Stimulated activated CD4-positive, alpha-beta T cell treated with anti-CD3 and anti-CD28 coated beads, Interleukin-2, amount 100 ng/mL, for 24 hours (primary cell): ENCODE results near the gene CMTM4.
"Not testable (repeated sequence)": the region's sequence is repeated elsewhere in the genome, so short reads cannot be mapped to it uniquely, and the experiment has no call there.

ENCODE experiments used
- DNase-seq, 2 donors: peaks; one replicate each; pipeline ENCODE4 v3.0.0-alpha.2; 2020

The CMTM4 gene

DNA sequence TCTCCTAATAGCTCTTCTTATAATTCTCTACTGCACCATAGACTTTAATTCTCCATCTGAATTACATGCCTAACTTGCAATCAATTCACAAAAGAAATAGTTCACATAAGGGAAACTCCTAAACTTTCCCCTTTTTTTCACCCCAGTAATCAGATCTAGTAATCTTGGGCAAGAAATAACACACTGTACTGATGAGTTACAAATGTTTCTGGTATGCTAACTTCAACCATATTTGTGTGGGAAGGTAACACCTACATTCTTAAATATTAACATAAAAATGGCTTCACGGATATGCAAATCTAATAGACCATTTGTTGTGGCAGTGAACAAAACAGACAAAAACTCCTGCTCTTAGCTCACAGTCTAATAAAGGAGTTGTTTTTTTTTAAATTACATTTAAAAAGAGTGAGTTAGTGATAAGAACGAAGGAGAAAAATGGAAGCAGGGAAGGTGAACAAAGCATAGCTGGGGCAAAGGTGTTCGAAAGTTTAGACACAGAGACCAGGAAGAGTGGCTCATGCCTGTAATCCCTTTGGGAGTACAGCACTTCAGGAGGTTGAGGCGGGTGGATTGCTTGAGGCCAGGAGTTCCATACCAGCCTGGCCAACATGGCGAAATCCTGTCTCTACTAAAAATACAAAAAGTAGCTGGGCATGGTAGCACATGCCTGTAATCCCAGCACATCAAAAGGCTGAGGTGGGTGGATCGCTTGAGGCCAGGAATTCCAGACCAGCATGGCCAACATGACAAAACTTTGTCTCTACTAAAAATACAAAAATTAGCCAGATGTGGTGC, 57.3 kb downstream of the CMTM4 start:
- no peak for DNase-seq

- no peak for DNase-seq
Measured at GRCh38 chr16:66637806-66638205, 58.7 kb downstream of the CMTM4 start.

DNA sequence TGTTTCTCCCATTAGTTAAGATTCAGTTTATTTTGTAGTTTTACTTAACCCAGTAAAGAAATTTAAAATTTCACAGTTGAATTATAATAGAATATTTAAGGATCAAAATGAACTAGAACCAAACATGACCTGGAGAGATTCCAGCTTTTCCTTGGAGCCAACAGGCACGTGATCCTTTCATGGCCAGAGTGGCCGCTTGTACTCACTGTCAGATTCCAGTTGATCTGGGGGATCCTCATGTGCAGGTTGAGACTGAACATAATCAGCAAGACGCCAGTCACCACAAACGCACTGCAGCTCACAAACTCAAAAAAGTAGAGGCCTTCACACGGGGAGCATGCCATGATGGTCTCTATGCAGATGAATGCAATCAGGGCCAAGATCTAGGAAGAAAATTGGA, 60.3 kb downstream of the CMTM4 start:
- no peak for DNase-seq

DNA sequence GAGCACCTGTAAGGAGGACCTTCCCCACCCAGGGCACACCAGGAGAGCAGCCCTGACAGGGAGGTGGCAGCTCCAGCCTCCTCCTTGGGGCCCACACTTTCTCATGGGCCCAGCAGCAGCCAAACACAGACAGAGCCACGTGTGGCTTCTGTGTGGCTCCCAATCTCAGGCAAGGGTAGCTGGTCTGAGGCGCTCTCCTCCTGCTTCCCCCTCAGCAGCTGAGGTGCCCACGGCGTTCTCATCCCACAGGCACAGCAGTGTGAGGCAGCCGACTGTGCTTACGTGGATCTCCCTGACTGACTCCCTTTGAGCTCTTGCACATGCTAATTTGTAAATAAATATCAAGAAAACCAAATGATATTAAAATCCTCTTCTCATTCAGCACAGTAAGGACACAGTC, 61.1 kb downstream of the CMTM4 start:
- no peak for DNase-seq

GRCh38 chr16:66634527-66635196, 61.9 kb downstream of the CMTM4 start:
- DNase-seq = no peak

DNA sequence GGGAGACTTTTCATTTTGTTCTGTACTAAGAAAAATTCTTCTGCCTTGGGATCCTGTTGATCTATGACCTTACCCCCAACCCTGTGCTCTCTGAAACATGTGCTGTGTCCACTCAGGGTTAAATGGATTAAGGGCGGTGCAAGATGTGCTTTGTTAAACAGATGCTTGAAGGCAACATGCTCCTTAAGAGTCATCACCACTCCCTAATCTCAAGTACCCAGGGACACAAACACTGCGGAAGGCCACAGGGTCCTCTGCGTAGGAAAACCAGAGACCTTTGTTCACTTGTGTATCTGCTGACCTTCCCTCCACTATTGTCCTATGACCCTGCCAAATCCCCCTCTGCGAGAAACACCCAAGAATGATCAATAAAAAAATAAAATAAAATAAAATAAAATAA, 65.0 kb downstream of the CMTM4 start:
- not testable (repeated sequence) for DNase-seq

DNA sequence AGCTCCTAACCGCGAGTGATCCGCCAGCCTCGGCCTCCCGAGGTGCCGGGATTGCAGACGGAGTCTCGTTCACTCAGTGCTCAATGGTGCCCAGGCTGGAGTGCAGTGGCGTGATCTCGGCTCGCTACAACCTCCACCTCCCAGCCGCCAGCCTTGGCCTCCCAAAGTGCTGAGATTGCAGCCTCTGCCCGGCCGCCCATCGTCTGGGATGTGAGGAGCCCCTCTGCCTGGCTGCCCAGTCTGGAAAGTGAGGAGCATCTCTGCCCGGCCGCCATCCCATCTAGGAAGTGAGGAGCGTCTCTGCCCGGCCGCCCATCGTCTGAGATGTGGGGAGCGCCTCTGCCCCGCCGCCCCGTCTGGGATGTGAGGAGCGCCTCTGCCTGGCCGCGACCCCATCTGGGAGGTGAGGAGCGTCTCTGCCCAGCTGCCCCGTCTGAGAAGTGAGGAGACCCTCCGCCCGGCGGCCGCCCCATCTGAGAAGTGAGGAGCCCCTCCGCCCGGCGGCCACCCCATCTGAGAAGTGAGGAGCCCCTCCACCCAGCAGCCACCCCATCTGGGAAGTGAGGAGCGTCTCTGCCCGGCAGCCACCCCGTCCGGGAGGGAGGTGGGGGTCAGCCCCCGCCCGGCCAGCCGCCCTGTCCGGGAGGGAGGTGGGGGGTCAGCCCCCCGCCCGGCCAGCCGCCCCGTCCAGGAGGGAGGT, 65.8 kb downstream of the CMTM4 start:
- DNase-seq = not testable (repeated sequence)

DNA sequence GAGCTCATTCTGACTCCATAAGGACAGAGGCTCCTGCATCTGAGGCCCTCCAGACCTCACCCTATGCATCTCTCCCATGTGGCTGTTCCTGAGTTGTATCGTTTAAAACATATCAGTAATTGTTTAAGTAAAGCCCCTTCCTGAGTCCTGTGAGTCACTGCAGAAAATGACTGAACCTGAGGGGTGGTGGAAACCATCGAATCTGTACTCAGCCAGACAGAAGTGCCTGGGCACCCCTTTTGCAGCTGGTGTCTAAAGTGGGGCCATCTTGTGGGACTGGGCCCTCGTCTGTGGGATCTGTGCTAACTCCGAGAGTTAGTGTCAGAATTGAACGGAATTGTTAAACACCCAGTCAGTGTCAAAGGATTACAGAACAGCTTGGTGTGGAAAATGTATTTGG, 66.7 kb downstream of the CMTM4 start:
- no peak for DNase-seq

DNA sequence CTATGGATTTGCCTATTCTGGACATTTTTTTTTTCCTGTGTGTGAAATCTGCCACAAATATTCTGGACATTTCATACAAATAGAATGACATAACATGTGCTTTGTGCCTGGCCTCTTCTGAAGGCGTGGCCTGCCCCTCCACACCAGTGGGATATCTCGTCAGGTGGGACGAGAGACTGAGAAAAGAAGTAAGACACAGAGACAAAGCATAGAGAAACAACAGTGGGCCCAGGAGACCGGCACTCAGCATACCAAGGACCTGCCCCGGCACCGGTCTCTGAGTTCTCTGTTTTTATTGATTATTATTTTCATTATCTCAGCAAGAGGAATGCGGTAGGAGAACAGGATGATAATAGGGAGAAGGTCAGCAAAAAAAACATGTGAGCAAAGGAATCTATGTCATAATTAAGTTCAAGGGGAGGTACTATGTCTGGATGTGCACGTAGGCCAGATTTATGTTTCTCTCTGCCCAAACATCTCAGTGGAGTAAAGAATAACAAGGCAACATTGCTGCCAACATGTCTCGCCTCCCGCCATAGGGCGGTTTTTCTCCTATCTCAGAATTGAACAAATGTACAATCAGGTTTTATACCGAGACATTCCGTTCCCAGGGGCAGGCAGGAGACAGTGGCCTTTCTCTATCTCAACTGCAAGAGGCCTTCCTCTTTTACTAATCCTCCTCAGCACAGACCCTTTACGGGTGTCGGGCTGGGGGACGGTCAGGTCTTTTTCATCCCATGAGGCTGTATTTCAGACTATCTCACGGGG, 68.7 kb downstream of the CMTM4 start:
- DNase-seq = not testable (repeated sequence)

- DNase-seq = no peak
Measured at GRCh38 chr16:66623755-66624154, 72.8 kb downstream of the CMTM4 start.

DNA sequence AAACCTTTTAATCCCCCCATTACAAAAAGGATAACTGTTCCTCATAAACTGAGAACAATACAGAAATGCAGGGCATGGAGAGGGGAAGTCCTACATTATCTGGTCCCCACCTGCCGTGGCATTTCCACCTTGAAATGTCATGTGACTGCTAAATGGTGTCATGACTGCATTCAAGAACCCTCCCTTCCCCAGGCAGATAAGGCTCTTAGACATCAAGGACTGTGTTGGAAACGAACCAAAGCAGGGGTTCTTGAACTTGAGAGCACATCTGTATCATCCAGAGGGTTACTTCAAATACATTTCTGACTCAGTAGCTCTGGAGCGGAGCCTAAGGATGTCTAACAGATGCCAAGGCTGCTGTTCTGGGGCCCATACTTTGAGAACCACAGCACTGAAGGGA, 73.7 kb downstream of the CMTM4 start:
- no peak for DNase-seq

- no peak for DNase-seq
Measured at GRCh38 chr16:66621973-66622372, 74.6 kb downstream of the CMTM4 start.

- DNase-seq = no peak
Measured at GRCh38 chr16:66620429-66620795, 76.1 kb downstream of the CMTM4 start.

GRCh38 chr16:66619534-66620428, 76.8 kb downstream of the CMTM4 start:
- DNase-seq = no peak

GRCh38 chr16:66618588-66619375, 77.8 kb downstream of the CMTM4 start:
- DNase-seq = no peak

DNA sequence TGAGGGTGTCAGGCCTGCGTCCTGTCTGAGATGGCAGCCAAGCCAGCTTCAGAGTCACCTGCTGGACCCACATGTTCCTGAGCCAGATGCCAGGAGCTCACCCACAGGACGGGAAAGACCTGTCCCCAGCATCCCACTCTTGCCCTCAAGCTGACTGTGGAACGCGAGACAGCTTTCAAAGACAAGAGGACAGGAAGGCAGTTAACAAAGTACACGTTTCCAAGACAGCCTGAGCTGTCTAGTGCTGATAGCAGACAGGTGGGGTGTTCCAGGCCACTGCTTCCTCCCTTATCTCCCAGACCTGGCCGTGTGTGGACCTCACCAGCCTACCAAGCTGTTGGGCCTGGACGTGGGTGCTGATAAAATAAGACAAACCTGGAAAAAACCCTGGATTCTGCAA, 78.8 kb downstream of the CMTM4 start:
- DNase-seq = no peak

- no peak for DNase-seq
Measured at GRCh38 chr16:66617010-66617434, 79.5 kb downstream of the CMTM4 start.

- DNase-seq = no peak
Measured at GRCh38 chr16:66616592-66616991, 80.0 kb downstream of the CMTM4 start.

DNA sequence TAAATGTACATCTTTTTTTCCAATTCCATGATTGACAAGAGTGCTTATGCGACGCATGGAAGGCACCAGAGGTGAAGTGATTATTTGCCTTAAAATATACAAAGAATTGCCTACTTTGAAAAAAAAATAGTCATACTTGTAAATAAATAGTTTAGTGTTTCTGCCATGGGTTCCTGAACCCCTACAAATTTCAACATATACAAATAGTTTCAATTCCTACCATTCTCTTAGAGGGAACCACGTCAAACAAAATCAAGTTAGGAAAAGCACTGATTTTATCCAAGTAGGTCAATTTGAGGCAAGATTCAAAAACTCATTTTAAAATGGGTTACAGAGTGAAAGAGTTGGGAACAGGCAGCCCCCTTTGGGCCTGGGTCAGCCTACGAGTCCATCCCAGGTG, 80.4 kb downstream of the CMTM4 start:
- no peak for DNase-seq

DNA sequence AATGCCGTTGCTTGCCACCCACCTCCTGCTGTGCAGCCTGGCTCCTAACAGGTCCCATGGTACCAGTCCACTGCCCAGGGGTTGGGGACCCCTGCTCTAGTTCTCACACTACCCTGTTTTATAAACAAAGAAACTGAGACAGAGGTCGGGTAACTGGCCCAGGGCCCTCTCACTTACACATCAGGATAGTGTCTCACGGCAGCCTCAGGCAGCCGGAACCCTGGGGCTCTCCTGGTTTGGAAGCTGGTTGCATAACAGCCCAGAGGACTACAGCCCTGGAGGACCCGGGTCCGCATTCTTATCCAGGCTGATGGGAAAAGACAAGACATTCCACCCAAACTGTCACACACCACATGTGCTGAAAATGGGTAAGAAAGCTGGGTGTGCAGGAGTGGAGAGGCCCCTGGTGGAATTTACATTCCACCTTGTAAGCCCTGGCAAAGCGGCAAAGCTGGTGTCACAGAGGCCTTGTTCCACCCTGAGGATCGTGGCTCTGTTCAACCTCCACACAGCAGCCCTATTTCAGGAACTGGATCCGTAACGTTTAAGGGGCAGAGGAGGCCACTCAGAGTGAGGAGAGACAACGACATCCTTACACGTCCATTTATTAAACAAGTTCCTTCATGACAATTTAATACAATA, 82.3 kb downstream of the CMTM4 start:
- no peak for DNase-seq

DNA sequence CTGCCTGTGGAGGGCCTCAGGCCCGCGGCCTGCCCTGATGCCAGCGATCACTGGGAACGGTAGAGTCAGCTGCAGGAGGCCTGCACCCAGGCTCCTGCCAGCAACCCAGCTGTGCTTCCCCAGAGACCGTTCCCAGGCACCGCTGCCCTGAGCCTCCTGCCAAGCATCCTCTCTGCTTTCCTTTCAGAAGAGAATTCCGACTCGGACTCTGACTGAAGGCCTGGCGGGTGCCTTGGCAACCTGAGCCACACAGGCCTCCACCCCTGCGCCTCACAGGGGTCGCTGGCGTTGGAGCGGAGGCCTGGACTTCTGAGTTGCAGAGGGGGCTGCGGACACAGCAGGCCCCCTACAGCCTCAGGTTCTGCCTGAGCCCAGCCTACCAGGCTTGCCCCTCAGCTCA, 84.1 kb downstream of the CMTM4 start:
- DNase-seq = no peak
